CD4-positive, alpha-beta T cell treated with Interleukin-4 for 4 hours (primary cell): ENCODE results near the gene CDKN2B-AS1.
A peak's percentile ranks its signal among the peaks of the same experiment; 100 is the strongest.

Source experiments
- DNase-seq: peaks from one replicate; pipeline ENCODE4 v3.0.0-alpha.2; 2020

The CDKN2B-AS1 gene

GRCh38 chr9:22008717-22009505 is 14.3 kb downstream of the CDKN2B-AS1 start, which contains the start of gene CDKN2B:
Gene CDKN2B (minus strand): TSS chr9:22009305. CDS start chr9:22008953, 352 bp downstream.
- DNase-seq, result peak; percentile 64

- DNase-seq, result no peak
Measured at GRCh38 chr9:22009506-22009867, 14.9 kb downstream of the CDKN2B-AS1 start.

GRCh38 chr9:22010866-22011625 is 16.5 kb downstream of the CDKN2B-AS1 start:
- DNase-seq, result no peak

DNA sequence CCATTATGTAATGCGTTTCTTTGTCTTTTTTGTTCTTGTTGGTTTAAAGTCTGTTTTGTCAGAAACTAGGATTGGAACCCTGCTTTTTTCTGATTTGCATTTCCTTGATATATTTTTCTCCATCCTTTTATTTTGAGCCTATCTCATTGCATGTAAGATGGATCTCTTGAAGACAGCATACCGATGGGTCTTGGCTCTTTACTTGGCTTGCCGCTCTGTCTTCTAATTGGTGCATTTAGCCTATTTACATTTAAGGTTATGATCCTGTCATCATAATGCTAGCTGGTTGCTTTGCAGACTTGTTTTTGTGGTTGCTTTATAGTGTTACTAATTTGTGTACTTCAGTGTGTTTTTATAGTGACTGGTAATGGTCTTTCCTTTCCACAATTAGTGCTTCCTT is 27.8 kb downstream of the CDKN2B-AS1 start:
- DNase-seq, result no peak

DNA sequence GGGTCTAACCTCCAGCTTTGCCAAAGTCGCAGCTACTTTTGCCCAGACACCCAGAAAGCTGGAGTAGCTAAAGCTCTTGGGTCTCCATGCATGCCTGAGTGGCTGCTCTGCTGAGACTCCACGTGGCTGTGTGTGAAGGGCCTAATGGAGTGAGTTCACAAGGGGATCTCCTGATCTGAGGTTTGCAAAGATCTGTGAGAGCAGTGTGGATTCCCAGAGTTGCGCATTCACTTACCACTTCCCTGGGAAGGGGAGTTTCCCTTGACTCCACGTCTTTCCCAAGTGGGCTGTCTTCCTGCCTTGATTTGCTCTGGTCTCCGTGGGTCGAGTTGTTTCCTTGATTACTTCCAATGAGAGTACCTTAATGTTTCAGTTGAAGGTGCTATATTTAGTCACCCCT is 32.1 kb downstream of the CDKN2B-AS1 start:
- no peak for DNase-seq

GRCh38 chr9:22028394-22028793 is 33.8 kb downstream of the CDKN2B-AS1 start:
- DNase-seq, result no peak

DNA sequence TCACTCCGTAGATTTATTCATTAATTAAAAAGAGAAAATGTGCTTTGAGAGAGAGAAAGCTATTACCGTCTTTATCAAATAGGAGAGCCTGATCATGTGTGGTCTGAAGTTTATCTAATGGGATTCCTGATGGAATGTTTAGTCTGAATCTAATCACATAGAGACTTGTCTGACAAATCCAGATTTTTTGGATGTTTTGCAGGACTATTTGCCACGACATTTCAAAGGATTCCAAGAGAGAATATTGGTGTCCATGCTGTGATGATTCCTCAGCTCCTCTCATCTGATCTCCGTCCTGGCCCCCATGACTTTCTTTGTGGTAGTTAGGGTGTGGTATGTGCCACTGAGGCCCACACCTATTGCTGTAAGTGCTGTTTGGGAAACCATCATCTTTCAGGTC is 34.6 kb downstream of the CDKN2B-AS1 start:
- no peak for DNase-seq

DNA sequence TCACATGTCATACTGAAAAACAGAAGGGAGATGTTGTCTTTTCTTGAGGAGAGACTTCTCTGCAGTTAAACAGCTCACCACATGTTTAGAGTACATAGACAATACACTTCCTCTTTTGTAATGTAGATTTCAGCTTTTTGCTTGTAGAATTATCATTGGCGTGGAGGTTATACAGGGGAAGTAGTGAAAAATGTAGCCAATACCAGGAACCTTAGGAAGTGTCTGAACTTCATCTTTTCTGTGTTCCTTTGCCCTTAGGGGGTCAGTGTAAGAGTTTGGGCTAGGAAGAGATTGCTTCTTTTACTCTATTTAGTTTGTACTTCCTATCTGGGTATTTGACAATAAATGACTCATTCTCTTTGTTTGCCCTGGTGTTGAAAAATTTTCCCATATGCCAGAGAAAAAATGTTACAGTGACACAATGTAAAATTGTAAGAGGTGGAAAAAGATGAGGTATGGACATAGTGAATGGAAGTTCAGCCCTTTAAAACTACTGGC is 35.6 kb downstream of the CDKN2B-AS1 start:
- no peak for DNase-seq

GRCh38 chr9:22031655-22032411 is 37.2 kb downstream of the CDKN2B-AS1 start:
- DNase-seq, result no peak

- no peak for DNase-seq
Measured at GRCh38 chr9:22033012-22033630, 38.5 kb downstream of the CDKN2B-AS1 start.

DNA sequence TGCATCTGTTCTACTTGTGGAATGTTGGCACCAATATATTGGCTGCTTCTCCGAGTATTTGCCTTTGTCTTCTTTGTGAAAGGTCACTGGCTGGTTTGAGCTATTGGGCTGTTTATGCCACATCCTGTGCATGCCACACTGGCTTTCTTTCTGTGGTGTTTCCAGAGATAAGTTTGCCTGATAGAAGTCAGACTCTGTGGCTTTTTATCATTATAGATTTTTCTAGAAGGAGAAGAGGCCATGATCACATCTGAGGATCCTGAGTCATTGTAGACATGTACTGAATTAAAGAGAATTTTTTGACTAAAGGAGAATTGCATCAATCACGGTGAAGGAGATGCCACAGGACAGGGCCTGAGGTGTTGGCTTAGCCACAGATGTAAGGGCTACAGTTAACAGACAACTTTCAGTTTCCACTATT is 41.0 kb downstream of the CDKN2B-AS1 start:
- no peak for DNase-seq

- no peak for DNase-seq
Measured at GRCh38 chr9:22036866-22037626, 42.5 kb downstream of the CDKN2B-AS1 start.

- peak; percentile 46 for DNase-seq
Measured at GRCh38 chr9:22037954-22038690, 43.5 kb downstream of the CDKN2B-AS1 start.

DNA sequence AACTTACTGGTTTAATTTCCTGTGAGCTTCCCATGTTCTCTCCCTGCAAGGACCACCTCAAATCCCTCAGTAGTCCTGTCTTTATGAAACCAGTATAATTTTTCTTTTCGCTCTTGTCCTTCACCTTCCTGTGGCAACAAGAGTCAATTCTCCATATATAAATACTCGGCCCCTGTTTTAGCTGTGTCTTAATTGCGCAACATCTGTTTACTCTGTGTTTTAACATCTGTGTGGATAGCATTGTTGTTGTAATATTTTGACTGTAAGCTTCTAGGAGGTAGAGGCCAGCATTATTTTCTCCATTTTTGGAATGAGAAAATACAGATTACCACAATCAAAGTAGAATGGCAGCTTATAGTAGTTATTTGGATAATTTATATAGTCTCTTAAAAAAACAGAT is 44.7 kb downstream of the CDKN2B-AS1 start:
- no peak for DNase-seq

DNA sequence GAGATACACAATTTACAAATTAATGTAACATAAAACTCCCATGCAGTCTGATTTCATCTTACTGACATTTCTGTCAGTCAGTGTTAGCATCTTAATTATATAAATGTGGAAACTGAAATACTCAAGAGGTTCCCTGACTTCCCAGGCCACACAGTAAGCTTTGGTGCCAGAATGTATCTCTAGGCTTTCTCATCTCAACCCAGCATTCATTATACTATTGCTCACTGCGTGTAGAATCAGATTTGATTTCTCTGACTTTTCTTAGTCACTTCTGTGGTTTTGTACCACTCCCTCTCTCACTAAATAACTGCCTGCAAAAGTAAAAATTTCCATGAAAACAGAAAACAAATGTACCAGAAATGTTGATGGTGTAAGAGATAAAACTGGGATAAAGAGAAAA is 46.2 kb downstream of the CDKN2B-AS1 start:
- DNase-seq, result no peak

DNA sequence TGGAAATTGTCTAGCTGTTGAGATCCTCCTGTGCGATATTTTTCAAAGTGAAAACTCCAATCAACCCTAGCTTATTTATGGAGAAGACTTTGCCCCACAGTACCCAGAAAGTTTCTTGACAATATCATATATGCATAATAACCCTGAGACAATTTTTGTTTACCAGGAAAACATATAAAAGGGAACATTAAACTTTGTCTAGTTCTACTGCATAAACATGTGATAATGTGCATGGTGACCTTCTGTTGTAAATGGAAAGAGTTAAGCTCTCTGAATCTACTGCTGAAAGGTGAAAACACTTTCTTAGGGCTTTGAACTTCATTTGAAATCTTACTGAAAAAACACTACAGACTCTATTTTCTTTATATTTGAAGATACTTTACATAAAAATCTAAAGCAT is 46.8 kb downstream of the CDKN2B-AS1 start:
- no peak for DNase-seq

DNA sequence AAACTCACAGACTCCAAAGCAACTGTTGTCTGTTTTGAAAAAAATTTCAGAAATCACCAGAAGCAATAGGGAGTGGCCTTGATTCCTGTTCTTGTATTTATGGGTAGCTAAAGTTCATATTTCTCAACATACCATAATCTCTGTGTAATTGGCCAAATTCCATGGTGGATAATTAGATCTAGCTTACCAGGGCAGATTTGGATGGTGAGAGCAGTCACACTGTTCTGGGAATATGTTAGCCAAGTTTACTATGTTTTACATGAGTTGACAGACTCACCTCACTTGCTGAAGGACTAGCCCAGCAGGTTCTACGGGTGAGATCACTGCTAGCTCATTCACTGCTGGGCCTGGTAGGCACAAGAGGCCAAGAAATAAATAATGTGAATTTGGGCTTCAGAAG is 47.2 kb downstream of the CDKN2B-AS1 start:
- DNase-seq, result no peak

DNA sequence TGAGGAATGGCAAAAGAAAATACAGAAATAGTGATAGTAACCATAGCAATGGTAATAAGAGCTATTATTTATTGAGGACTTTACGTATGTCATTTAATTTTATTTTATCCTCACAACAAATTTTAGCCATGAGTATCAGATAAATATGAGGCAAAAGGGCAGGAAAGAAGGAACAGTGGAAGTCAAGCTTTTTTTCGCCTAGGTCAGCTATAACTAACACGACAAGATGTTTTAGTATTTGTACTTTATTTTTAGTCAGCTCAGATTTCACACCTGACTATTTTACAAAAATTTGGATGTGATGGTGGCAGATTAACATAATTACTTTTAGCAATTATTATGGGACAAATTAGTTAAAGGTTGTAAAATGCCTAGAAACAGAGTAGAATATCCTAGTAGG is 49.3 kb downstream of the CDKN2B-AS1 start:
- no peak for DNase-seq

DNA sequence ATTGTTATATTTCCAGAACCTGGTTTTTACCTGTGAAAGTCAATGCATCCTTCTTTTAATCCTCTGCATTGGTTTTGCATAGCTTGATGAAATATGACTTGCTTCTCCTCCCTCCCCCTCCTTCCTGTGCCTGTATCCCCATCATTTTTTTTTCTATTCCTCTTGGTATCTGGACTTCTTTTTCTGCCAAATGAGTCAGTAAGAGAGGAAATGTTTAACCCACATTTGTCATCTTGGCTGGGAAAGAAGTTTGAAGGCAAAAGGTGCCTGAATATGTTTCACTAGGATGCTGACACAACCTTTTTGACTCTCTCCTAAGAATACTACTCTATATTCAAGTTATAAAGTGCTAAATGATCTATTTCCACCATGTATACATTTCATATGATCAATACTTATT is 50.0 kb downstream of the CDKN2B-AS1 start:
- DNase-seq, result no peak

- DNase-seq, result no peak
Measured at GRCh38 chr9:22045423-22045822, 50.8 kb downstream of the CDKN2B-AS1 start.

DNA sequence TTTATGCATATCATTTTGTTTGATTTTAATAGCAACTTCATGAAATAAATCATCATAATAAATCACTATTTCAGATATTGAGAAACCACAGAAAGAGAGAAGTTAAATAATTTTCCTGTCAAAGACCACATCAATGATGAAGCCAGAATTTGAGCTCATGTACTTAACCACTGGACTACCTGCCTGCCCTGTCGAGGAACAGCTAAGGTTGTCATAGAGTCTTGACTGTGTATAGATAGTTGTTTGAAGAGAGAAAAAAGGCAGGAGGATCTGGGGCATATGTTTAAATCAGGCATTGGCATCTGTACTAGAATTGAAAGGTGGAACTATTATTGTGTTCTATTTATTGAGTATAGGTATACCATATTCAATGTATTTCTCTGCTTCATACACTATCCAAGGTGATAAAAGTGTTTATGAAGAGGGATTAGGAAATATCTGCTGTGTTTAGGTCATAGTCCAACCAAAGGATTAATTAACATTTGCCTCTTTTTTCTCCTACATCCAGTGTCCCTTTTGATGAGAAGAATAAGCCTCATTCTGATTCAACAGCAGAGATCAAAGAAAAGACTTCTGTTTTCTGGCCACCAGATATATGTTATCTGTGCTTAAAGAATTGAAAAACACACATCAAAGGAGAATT is 51.8 kb downstream of the CDKN2B-AS1 start:
- no peak for DNase-seq
